GM20431 (cell line): Measurements from ENCODE around the gene LRCH4.

Experiments
- in situ Hi-C: fragments of 300-500 bp; cut with MseI, MboI; formaldehyde crosslinking; loops from one replicate; pipeline ENCODE4 v1.15.0; 2020; ENCODE audit warnings: low sequenced_read_pairs; ENCODE audit not compliant: unreplicated experiment

Gene LRCH4

GRCh38 chr7:100583132-100584053 is 2.5 kb downstream of the LRCH4 start:
- in situ Hi-C loops = no loop called here

DNA sequence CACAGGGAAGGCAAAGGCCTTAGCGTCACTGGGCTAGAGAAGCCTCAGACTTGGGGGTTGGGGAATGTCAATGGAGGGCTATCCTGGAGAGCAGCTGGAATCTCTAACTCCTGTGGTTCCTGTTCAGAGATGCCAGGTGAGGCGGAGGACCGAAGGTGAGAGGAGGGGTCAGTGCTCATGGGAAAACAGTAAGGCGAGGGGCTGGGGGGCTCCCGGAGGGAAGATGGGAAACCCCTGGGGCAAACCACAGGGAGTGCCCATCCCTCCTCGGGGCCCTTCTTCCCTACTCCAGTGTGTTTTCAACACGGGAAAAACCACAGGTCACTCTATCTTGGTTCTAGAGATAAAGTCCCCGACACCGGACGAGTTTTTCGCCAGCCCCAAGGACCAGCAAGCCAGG is 3.3 kb downstream of the LRCH4 start:
- in situ Hi-C loops = no loop called here

- in situ Hi-C loops = no loop called here
Measured at GRCh38 chr7:100582041-100582579, 3.8 kb downstream of the LRCH4 start.

- in situ Hi-C loops = no loop called here
Measured at GRCh38 chr7:100580466-100581283, 5.3 kb downstream of the LRCH4 start.

DNA sequence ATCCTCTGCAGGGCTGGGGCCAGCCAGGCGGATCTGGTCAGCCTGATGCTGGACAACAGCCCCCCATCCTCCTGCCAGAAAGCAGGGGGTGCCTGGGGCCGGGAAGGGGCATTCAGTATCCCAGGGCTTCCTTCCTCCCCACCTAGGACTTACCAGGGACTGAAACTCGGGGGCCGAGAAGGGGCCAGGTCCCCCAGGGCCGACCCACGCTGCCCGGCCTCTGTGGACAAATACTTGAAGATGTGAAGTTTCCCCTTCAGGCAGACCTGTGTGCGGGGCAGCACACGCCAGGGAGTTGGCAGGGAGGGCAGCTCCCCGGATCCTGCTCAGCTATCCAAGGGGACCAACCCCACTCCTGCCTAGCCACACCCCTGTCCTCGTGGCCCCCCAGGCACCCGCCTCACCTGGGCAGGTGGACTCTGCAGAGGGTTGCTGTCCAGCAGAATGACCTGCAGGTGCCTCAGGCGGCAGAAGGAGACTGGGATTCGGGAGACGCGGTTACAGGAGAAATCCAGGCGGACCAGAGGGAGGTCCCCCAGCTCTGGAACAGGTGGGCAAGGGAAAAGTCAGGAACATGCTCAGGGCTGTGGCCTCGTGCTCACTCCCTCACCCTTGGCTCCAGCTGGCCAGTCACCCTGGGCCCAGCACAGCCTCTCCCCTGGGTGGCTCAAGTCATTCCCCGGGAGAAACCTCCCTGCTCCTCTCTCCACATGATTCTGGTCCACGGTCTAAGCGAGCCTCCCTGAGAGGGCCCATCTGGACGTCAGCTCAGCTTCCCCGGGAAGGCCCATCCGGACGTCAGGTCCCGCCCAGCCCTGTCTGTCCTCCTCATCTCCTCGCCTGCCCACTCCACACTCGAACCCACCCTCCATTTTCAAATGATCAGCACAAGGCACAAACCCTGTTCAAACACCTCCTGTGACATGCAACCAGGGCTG is 7.4 kb downstream of the LRCH4 start:
- in situ Hi-C loops = no loop called here

DNA sequence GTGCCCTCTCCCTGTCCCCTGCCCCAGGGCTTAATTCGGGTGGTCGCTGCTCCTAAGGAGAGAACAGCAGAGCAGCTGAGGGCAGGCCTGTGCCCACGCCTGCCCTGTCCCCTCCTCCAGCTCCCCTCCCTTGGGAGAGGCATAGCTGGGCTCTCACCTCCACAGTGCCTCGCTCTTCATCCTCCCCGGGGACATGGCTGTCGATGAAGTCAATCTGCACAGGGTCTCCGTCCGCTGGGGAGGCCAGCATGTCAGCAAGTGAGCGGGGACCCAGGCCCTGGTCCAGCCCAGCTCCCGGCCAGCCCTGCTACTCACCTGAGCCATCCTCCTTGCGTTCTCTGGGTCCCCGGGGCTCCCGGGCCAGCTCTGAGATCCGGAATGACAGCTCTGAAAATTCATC is 8.4 kb downstream of the LRCH4 start:
- in situ Hi-C loops = no loop called here

DNA sequence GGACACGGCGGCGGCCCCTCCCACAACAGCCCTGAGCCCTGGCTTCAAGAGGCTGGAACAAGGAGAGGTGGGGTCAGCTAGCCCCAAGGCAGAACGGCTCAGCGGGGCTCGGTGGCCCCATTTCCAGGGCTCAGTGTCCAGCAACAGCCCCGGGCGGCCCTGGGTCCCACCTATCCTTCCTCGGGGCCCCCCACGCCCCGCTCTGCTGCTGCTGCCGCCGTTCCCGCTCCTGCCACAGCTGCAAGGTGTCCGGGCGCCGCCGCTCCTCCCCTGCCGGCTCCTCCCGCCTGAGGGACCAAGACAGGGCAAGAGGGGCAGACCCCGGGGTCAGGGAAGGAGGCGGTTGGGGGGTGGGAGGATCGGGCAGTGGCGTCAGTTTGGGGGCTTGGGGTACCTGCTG is 8.8 kb downstream of the LRCH4 start:
- in situ Hi-C loops = no loop called here

GRCh38 chr7:100576384-100576993 is 9.4 kb downstream of the LRCH4 start:
- in situ Hi-C loops = no loop called here

DNA sequence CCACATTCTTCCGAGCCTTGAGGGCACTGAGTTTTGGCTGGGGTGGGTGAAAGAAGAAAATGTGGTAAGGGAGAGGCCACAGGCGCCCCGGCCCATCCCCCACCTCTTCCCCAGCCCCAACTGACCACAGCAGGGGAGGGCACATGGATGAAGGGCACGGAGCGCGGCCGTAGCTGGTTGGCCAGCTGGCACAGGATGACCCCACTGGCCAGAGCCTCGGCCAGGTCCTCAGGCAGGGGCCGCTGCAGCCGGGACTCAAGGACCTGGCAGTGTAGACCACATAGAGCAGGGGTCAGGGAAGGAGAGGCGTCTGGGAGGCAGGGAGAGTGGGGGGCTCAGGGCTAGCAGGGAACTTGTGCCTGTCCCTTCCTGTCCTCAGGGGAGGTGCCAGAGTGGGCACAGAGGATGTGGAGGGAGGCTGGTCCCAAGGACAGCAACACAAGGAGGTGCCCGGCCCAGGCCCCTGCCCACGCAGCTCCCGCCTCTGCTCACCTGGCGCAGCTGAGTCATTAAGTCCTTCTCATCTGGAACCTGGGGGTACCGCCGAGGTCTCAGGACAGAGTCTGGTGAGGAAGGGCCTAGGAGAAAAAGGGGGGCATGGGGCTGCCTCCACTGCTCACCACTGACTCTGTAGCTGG is 10.1 kb downstream of the LRCH4 start:
- in situ Hi-C loops = no loop called here

- in situ Hi-C loops = no loop called here
Measured at GRCh38 chr7:100575206-100575631, 10.7 kb downstream of the LRCH4 start.

GRCh38 chr7:100574362-100575205 is 11.3 kb downstream of the LRCH4 start:
- in situ Hi-C loops = no loop called here

- in situ Hi-C loops = no loop called here
Measured at GRCh38 chr7:100573691-100574361, 12.1 kb downstream of the LRCH4 start, which contains the start of gene SAP25. Gene SAP25, minus strand, starts transcription at chr7:100573900. Its CDS starts 158 bp downstream, at chr7:100573742.

GRCh38 chr7:100572949-100573675 is 12.8 kb downstream of the LRCH4 start:
- in situ Hi-C loops = no loop called here

GRCh38 chr7:100572281-100572948 is 13.5 kb downstream of the LRCH4 start:
- in situ Hi-C loops = no loop called here

GRCh38 chr7:100571829-100572116 is 14.2 kb downstream of the LRCH4 start:
- in situ Hi-C loops = no loop called here
